ENCODE results near the gene KIF19.

DNA sequence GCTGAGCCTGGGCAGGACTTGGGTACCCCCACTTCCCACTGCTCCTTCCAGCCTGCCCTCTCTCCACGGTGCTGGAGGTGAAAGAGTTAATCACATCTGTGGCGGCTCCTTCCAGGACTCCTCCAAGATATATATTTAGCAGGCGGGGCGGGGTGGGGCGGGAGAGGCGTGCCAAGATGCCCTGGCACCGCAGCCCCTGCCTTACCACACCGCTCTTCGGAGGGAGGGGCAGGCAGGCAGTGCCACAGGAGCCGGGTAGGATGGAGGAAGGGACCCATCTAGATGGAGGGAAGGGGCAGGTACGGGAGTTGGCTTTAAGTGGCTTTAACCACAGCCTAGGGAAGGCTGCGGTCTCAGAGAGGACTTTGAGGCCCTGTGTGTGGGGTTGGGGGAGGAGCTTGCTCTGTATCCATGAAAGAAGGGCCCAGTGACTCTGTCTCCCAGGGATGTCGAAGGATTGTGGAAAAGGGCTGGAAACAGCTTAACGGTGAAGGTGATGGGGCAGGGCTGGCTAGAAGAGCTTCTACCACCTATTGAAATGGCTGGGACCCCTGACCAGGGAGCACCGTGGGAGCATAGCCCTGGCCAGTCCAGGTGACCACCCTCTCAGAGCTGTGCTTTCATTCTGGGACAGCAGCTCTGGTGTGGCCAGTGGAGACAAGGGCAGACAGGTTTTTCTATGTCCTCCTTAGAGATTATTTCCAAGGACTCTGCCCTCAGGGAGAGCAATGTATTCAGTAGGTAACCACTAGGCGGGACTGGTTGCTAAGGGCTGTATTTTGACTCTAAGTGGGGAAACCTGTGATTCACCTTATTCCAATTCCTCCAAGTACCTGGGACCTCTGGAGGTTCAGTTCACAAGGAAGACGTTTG lies 54.3 kb downstream of the KIF19 start:
- TF ChIP-seq, protein P1, sequence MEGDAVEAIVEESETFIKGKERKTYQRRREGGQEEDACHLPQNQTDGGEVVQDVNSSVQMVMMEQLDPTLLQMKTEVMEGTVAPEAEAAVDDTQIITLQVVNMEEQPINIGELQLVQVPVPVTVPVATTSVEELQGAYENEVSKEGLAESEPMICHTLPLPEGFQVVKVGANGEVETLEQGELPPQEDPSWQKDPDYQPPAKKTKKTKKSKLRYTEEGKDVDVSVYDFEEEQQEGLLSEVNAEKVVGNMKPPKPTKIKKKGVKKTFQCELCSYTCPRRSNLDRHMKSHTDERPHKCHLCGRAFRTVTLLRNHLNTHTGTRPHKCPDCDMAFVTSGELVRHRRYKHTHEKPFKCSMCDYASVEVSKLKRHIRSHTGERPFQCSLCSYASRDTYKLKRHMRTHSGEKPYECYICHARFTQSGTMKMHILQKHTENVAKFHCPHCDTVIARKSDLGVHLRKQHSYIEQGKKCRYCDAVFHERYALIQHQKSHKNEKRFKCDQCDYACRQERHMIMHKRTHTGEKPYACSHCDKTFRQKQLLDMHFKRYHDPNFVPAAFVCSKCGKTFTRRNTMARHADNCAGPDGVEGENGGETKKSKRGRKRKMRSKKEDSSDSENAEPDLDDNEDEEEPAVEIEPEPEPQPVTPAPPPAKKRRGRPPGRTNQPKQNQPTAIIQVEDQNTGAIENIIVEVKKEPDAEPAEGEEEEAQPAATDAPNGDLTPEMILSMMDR (IDR thresholded peaks at IDR 0.05) = no peak
- TF ChIP-seq POLR2A (IDR thresholded peaks at IDR 0.05) = no peak

Data from heart left ventricle (tissue), 13 donors.